ENCODE measurements around the gene CHD5.

CHD5 gene

DNA sequence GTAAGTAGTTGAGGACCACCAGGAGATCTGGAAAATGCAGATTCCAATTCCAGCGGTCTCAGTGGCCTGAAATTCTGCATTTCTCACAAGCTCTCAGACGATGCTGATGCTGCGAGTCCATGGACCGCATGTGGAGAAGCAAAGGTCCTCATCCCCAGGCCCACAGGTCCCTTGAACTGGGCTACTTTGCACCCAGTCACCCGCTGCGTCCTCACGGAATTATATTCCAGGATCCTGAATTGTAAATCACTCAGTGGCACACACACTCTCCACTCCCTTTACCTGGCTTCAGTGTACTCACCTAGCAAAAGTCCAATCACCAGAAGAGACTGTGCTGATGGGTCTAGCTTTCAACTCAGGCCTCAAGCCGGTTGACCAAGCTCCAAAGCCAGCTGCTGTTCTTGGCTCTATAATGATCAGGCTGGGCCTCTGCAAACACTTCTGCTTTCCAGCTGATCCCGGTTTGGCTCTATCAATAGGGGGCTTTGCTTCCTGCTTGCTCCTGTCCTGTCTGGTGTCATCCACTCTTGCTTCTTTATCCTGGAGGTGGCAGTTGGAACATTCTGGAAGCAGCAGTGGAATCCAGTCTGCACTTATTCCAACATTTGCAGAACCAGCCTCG lies 20.2 kb upstream of the CHD5 start:
- DNase-seq, result no peak

DNA sequence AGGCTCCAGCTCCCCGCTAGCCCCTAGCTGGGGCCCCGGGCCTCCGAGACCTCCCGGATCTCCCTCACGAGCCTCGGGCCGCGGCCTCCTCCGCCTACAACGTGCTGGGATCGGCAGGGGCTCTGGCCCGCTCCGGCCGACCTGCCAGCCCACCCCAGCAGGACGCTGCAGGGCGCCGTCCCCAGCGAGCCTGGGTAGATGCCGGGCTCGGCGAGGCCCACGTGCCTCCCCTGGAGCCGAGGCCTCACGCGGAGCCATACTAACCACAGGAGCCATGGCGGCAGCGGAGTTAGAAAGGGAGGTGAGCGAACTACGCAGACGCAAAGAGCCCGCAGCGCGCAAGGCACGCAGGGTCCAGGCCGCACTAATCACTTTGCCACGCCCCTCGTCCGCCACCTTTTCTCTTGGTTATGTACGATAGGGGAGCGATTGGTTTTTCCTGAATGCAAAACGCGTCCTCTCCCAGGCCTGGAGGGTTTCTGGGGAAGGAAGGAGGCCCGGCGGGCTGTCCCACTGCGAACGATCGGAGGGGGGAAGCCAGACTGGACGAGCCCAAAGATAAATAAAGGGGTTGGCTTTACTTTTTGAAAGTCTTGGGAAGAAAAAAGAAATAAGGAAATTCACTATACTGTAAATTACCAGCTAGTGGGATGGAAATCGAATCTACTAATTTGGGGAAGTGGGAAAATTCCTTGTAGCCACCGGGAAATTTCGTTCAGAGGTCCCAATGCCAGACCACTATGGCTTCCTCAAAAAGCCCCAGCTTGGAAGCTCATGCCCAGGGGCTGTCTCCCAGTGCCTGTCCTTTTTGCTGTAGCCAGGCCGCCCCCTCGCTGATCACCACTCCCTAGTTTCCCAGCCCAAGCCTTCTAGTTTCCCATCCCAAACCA lies 19.4 kb upstream of the CHD5 start, which contains the start of gene RPL22:
RPL22 (minus strand) TSS at position 298 of the 890 bp plus-strand sequence; CDS start at position 276, 22 bp downstream.
- DNase-seq, result peak; percentile 95

DNA sequence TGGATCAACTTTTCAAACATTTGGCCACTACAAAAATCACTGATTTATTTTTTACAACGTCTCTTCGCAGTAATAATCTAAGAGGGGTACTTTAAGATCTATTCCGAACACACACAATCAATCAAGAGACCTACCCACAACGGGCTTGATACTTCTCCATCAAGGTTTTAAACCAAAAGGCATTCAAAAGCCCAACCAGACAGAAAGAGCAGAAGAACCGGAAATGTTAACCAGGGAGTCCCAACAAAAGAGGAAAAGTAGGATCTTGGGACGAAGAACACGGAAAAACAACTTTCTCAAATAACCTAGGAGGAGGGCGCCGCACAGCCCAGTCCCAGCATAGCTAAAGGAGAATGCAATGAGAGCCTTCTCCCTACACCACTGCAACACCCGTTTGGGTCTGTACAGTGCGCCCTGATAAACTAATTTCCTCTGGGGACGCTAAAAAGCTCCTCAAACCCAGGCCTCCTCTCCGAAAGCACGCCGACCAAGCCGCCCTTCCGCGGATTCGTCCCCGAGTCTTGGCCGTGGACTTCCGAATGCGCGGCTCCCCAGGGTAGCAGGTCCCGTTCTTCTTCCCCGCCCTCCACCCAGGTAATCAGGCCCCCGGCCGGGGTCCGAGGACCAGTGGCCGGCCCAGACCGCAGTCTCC lies 18.7 kb upstream of the CHD5 start:
- no peak for DNase-seq

DNA sequence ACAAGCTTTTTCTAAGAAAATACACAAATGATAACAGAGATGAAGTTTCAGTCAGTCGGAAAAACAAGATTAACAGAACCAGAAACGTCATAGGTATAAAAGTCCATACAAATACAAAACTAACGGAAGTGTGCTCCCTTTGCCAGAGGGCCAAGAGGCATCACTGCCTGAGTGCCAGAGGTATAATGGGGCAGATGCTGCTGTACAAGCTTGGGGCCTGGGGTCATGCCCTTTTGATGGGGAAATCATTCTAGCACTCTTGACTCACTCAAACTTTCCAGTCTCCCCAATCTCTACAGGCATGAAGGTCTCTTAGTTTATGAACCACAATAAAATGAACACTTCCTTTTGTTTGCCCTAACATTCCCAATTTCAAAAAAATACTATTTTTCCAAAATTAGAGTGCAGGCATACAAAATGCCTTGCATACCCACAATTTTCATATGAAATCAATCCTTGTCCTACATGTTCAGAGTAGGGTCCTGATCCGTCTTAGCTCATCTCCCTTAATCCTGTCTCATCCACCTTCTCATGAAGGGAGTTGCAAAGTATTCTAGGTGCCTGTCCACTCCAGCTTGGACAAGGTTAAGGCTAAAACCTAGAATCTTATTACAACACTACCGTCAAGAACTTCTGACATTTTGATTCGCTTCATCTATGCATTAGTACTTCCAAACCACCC lies 17.8 kb upstream of the CHD5 start:
- no peak for DNase-seq

DNA sequence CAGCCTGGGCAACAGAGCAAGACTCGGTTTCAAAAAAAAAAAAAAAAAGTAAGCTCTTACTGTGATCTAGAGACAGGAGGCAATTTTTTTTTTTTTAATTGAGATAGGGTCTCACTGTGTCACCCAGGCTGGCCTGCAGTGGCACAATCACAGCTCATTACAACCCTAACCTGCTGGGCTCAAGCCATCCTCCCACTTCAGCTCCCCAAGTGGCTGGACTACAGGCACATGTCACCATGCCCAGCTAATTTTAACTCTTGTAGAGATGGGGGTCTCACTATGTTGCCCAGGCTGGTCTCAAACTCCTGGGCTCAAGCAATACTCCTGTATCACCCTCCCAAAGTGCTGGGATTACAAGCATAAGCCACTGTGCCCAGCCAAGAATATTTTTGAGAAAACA lies 11.8 kb upstream of the CHD5 start:
- no peak for DNase-seq

DNA sequence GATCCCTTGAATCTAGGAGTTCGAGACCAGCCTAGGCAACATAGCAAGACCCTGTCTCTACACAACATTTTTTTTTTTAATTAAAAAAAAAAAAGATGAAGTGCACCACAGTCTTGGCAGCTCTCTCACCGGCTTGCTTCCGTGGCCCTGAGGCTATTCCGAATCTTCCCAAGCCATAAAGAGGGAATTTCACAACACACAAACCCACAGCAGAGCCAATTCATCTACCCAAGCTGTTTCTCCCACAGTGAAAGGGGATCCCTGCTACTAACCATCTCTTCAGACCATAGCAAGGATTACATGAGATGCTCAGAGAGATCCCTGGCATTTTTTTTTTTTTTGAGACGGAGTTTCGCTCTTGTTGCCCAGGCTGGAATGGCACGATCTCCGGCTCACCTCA lies 8.3 kb upstream of the CHD5 start:
- DNase-seq, result no peak

DNA sequence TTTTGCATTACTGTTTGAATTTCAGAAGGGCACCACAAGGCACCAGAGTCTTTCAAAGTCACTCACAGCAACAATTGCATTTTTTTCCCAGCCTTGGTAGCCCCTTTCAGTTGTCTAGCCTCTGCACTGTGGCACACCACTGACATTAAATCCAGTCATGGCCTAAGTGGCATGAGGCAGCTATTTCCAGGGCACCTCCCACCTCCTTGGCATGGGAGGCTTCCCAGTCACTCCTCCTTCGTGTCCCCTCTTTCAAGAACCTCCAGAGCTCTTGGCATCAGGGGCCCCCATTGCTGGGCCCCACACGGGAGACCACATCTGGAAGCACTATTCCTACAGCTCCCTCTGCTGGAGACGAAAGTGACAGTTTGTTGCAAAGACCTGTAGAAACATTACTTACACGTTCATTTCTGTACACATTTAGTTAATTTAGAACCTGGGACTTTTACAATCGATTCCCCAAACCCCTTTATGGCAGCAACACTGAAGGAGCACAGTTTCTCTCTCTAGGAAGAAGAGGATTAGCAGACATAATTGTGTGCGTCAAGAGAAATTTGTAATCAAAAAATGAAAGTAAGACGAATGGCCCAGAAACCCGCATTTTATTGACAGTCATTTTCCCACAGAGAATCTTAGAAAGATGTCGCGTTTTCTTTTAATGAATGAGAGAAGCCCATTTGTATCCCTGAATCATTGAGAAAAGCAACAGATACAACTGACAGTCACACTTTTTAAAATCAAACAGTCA lies 5.7 kb upstream of the CHD5 start:
- DNase-seq, result no peak

DNA sequence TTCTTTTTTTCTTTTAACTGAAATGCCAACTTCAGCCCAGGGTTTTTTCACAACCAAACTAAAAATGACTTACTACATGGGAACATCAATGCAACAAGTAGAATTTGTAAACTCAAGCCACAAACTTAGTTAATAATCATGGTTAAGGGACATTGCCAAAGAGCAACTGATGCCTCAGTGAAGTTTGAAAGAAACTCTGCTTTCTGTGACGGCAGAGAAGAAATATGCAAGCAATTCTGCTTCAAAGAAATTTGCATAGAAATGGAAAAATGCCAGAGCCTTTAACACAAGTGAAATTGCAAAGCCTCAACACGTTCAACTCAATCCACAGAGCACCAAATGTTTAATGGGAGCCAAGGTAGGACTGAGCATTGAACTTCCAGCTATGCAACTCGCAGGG lies 5.0 kb upstream of the CHD5 start:
- no peak for DNase-seq

DNA sequence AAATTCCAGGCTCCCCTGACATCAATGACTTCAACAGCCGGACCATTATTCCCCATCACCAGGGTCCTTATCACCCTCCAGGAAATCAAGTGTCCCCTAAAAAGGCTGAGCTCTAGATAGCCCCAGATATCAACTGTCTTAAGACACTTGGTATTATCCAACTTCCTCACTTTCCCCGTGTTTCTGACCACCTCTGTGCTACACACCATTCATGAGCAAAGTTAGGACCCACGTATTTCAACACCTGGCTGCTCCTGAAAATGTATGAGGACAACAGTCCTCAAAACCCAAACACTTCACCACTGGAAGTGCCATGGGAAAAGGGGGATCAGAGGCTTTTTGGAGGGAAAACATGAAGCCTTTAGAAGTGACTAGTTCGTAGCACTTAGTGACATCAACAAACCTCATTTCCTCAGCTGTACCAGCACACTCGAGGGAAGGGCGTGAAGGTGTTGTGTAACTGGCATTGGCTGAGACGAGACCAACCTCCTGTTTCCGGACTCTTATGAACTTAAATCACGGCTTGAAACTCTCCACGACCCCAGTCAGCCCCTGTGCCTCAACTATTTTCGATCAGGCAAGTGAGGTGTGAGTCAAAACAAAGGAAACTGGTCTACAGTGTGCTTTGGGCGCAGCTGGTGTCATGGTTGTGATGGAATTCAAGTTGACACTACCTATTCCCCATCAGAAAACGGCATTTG lies 4.1 kb upstream of the CHD5 start:
- no peak for DNase-seq

DNA sequence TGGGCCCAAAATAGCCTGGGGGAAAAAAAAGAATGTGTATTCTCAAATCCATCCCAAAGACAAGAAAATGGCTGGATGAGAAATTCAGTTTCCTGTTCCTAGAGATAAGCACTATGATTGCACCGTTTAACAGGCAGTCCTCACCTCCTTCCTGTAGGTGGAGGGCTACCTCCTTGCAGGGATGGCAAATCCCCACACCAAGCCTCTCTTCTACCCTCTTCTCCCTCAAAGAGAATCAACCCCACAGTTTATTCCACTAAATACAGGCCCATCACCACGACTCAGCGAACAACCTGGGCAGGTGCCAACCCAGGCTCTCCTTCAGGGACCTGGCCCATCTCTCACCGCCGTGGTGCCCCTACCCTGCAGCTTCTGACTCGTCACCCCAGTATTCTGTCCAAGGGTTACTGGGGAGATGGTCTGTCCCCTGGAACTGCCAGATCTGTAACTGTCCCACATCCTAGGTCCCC lies 3.4 kb upstream of the CHD5 start:
- DNase-seq, result no peak

DNA sequence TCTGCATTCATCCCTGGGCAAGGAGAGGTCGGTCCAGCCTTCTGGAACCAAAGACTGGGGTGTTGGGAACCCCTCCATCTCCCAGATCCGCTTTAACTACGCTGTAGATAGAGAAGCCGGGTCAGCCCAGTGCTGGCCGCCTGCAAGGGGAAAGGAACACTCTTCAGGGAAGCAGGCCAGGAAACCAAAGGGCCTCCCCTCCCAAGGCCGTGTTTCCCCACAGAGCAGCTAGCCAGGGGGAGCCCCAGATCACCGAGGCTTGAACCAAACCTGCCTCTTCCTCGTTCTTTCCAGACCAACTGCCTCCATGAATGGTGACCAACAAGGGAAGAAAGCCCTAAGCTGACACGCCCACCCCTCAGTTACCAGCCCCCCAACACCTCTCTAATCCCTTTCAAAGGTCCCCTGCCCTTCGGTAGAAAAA lies 1.2 kb upstream of the CHD5 start:
- DNase-seq, result no peak

DNA sequence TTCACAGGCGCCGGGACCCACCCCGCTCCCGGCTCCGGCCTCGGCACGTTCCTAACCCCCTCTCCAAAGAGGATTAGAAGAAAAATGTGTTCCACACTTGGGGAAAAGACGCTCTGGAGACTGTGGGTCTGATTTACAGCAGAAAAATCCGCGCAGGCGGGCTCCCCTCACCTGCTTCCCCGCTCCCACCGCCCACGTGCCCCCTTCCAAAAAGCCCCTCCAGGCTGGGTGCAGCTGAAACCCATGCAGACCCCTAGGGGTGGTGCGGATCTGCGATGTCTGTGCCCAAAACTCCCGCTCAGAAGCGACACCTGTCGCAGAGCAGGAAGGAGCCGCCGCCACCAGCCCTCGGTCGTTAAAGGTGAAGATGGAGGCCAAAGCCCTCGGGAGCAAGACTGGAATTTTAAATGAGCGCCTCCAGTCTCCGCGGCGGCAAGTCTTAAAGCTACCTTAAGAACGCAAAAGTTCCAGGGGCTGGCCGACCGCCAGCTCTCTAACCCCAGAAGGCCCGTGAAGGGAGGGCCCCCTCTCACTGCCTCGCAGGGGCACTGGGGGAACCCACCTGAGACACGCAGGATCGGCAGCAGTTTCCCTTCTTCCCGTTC lies 688 bp upstream of the CHD5 start:
- DNase-seq, result no peak

DNA sequence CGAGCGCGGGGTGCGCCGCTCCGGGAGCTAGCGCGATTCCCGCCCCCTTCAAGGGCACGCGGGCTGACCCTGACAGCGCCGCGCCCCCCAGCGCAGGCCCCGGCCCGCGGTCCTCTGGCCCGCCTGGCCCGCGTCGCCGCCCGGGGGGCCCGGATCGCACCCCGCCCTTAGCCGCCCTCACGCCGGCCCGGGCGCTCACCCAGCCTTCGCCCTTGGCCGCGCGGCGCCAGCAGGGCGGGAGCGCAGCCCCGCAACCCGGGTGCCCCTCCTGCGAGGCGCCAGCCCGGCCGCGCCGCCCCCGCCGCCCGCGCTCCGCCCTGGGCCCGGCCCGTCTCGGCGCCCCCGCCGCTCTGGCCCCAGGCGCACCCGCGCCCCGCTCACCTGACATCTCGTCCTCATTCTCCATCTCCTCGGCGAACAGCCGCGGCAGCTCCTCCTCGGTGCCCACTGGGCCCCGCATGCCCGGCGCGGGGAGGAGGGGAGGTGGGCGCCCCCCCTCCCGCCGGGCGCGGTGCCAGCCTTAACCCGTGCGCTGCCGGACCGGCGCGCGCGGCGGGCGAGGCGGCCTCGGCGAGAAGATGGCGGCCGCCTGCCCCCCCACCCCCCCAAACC lies 451 bp downstream of the CHD5 start:
- no peak for DNase-seq

DNA sequence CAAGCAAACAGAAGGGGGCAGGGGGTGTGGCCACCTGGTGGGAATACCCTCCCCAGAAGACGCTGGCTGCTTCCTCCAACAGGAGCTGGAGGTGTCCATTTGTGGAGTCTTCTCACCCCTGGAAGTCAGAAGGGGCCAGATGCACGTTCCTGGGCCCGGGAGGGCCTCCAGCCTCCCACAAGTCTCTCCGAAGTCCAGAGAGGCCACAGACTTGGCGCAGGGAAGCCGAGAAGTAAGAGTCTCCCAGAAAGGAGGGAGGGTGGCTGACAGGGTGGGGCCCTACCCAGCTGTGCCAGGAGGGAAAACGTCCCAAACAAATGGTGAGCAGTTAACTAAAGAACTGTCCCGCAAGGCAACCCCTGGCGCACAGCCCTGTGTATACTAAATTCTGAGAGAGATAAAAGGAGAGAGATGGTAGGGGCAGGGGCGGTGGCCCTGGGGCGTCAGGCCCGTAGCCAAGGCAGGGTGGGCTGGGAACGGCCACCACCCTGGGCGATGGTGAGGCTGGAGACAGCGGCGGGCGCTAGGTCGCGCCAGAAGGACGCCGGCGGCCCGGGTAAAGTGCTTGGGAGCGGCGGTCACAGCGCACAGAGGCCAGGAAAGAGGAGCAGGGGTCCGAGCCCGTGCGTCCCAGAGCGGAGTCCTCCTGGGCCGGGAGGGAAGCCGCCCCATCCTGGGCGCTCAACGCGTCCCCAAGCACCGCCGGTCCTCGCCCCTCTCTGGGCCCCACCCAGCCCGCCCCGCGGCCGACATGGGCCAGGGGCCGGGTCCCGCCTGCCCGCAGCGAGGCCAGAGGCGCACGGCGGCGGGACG lies 1.2 kb downstream of the CHD5 start:
- no peak for DNase-seq

DNA sequence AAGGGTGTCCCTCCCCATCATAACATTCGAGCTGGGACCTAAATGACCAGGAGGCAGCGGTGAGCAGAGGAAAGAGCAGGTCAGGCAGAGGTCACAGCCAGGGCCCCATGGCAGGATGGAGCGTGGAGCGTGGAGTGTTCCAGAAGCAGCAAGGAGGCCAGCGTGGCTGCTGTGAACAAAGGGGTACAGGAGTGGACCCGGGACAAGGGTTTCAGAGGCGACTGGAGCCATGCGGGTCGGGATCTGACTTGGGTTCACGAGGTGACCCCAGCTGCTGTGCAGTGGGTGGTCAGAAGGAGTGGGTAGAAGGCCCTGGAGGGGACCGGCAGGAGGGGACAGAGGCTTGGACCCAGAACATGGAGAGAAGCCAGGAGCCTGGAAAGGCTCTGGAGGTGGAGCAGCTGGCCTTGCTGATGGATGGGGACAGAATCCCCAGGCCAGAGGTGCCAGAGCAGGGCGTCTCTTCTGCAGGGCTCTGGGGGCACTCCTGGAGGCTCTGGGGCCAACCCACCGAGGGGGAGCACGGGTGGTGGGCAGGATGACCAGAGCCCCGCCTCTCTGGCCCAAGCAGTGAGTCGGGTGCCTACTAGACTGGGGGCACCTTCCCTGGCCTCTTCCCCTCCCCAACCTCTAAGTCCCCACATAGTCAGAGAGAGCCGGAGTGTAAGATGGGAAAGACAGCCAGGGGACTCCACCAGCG lies 2.3 kb downstream of the CHD5 start:
- no peak for DNase-seq

DNA sequence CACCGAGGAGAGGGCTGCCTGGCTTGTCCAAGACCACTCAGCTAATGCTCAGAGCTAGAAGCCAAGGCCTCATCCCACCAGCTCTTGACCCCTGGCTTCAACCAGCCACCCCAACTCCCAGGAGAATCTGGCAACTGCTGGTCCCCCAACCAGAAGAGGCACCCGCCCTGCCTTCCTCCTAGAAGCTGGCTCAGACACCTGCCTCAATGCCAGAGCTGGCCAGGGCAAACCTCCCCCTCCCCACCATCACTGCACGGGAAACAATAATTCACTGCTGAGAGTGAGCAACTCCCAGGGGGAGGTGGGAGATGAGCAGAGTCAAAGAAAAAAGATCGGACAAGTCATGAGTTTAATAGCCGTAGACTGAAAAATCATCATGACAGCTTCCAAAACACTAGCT lies 3.3 kb downstream of the CHD5 start:
- no peak for DNase-seq

DNA sequence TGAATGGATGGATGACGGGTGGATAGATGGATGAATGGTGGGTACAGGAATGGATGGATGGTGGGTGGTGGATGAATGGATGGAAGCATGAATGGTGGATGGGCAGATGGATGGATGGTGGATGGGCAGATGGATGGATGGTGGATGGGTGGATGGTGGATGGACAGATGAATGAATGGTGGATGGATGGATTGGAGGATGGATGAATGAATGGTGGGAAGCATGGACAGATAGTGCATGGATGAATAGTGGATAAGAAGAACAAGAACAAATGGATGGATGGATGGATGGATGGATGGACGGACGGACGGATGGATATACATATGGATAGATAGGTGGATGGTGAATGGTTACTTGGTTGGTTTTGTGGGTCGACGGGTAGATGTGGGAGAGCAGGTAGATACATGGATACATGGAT lies 4.7 kb downstream of the CHD5 start:
- DNase-seq, result no peak

DNA sequence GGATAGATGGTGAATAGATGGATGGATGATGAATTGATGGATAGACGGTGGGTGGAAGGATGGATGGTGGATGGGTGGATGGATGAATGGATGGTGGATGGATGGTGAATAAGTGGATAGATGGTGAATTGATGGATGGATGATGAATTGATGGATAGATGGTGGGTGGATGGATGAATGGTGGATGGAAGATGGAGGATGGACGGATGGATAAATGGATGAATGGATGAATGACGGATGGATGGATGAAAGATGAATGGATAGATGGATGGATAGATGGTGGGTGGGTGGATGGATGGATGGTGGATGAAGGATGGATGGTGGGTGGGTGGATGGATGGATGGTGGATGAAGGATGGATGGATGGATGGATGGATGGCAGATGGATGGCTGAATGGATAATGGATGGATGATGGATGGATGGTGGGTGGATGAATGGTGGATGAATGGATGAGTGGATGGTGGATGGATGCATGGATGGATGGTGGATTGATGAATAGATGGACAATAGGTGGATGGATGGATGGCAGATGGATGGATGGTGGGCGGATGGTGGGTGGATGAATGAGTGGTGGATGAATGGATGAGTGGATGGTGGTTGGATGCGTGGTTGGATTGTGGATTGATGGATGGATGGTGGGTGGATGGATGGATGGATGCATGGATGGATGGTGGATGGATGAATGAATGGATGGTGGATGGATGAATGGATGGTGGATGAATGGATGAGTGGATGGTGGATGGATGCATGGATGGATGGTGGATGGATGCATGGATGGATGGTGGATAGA lies 5.3 kb downstream of the CHD5 start:
- DNase-seq, result no peak
